OCI-LY1 (cell line): Measurements from ENCODE around the gene PDZD2.

Experiments used
- H2AFZ ChIP-seq: fragments of 200-600 bp; sonication (generic), shearing (Covaris generic); 2 replicates; pipeline ENCODE4 v1.6.0; 2014; ENCODE audit warnings: antibody characterized with exemption, mild to moderate bottlenecking, low read length
- H3F3A ChIP-seq: fragments of 200-600 bp; sonication (generic), shearing (Covaris generic); 2 replicates; pipeline ENCODE4 v1.6.0; 2014; ENCODE audit warnings: mild to moderate bottlenecking, antibody characterized with exemption, low read length, moderate library complexity; ENCODE audit not compliant: insufficient read depth
- H3K27ac ChIP-seq: fragments of 200-600 bp; sonication (generic); 2 replicates; pipeline ENCODE4 v1.5.1; 2014; ENCODE audit warnings: low read length, mixed run types, mild to moderate bottlenecking, low read depth; ENCODE audit not compliant: poor library complexity, severe bottlenecking
- H3K27me3 ChIP-seq: fragments of 200-600 bp; sonication (generic); 2 replicates; pipeline ENCODE4 v1.6.0; 2014; ENCODE audit warnings: antibody characterized with exemption, mild to moderate bottlenecking, low read length, moderate library complexity; ENCODE audit not compliant: insufficient read depth
- H3K36me3 ChIP-seq: fragments of 200-600 bp; sonication (generic); 2 replicates; pipeline ENCODE4 v1.6.1; 2014; ENCODE audit warnings: mild to moderate bottlenecking, antibody characterized with exemption, low read length, moderate library complexity, mixed read lengths; ENCODE audit not compliant: insufficient read depth
- H3K4me1 ChIP-seq: fragments of 200-600 bp; sonication (generic); 2 replicates; pipeline ENCODE4 v1.5.1; 2014; ENCODE audit warnings: mild to moderate bottlenecking, low read length, moderate library complexity; ENCODE audit not compliant: insufficient read depth, severe bottlenecking
- H3K4me2 ChIP-seq: fragments of 200-600 bp; sonication (generic), shearing (Covaris generic); 2 replicates; pipeline ENCODE4 v1.6.1; 2014; ENCODE audit warnings: low read length
- H3K4me3 ChIP-seq: fragments of 200-600 bp; sonication (generic); 2 replicates; pipeline ENCODE4 v1.5.1; 2014; ENCODE audit warnings: low read length, low read depth, mild to moderate bottlenecking, mixed read lengths; ENCODE audit not compliant: poor library complexity, severe bottlenecking
- H3K79me2 ChIP-seq: fragments of 200-600 bp; shearing (Covaris generic); 2 replicates; pipeline ENCODE4 v1.6.1; 2016; ENCODE audit warnings: mixed run types, low read length, mixed read lengths; ENCODE audit not compliant: insufficient read depth
- H3K9ac ChIP-seq: fragments of 200-600 bp; sonication (generic), shearing (Covaris generic); 2 replicates; pipeline ENCODE4 v1.6.1; 2014; ENCODE audit warnings: mild to moderate bottlenecking, low read length, mixed read lengths
- H3K9me2 ChIP-seq: fragments of 200-600 bp; sonication (generic), shearing (Covaris generic); 2 replicates; pipeline ENCODE4 v1.6.1; 2014; ENCODE audit warnings: low read depth, mild to moderate bottlenecking, low read length, mixed read lengths
- H3K9me3 ChIP-seq: fragments of 200-600 bp; shearing (Covaris generic); 2 replicates; pipeline ENCODE4 v1.6.1; 2014; ENCODE audit warnings: low read length, mixed read lengths
- H4K20me1 ChIP-seq: fragments of 200-600 bp; sonication (generic), shearing (Covaris generic); 2 replicates; pipeline ENCODE4 v1.6.0; 2016; ENCODE audit warnings: mild to moderate bottlenecking, low read length; ENCODE audit not compliant: insufficient read depth
- CTCF ChIP-seq: fragments of 200-600 bp; sonication (generic), shearing (Covaris generic); IDR thresholded peaks from 2 replicates; pipeline ENCODE4 v1.5.1; 2017; ENCODE audit warnings: mild to moderate bottlenecking, antibody characterized with exemption, low read length, moderate library complexity, mixed read lengths
- EZH2 ChIP-seq: fragments of 200-600 bp; sonication (generic), shearing (Covaris generic); IDR thresholded peaks from 2 replicates; pipeline ENCODE4 v1.8.0; 2017; ENCODE audit warnings: borderline replicate concordance, mixed run types, mild to moderate bottlenecking, antibody characterized with exemption, low read length, moderate library complexity, mixed read lengths

The PDZD2 gene

GRCh38 chr5:31781772-31782171, 142.8 kb downstream of the PDZD2 start:
- H3K9ac ChIP-seq, result no peak overlapping the region
- no peaks in the 10 kb centered on the region for H3F3A ChIP-seq
- H3K9me2 ChIP-seq, result no peaks in the 10 kb centered on the region
- H2AFZ ChIP-seq, result no peak overlapping the region
- no peak for TF ChIP-seq CTCF
- TF ChIP-seq EZH2, result no peak
- H3K36me3 ChIP-seq, result no peaks in the 10 kb centered on the region
- no peak overlapping the region for H3K4me2 ChIP-seq
- peaks cover 3% of the 10 kb centered on the region; the same call in 1 of the 2 replicates for H3K27me3 ChIP-seq
- no peak overlapping the region for H3K27ac ChIP-seq
- H3K4me1 ChIP-seq, result no peaks in the 10 kb centered on the region
- no peaks in the 10 kb centered on the region for H4K20me1 ChIP-seq
- no peaks in the 10 kb centered on the region for H3K9me3 ChIP-seq
- no peaks in the 10 kb centered on the region for H3K79me2 ChIP-seq
- no peak overlapping the region for H3K4me3 ChIP-seq

- Histone ChIP-seq H3K27me3 (peaks cover 3% of the 10 kb centered on the region; the same call in 1 of the 2 replicates), H2AFZ (no peak overlapping the region), H3K4me3 (no peak overlapping the region)
Measured at GRCh38 chr5:31783086-31783645, 144.2 kb downstream of the PDZD2 start.

GRCh38 chr5:31783731-31784130, 144.8 kb downstream of the PDZD2 start:
- Histone ChIP-seq H3K79me2 (no peaks in the 10 kb centered on the region), H2AFZ (no peak overlapping the region), H3K4me1 (no peaks in the 10 kb centered on the region), H3K4me3 (no peak overlapping the region), H3K4me2 (no peak overlapping the region), H3K9ac (no peak overlapping the region), H3K27me3 (peaks cover 3% of the 10 kb centered on the region; the same call in 1 of the 2 replicates), H4K20me1 (no peaks in the 10 kb centered on the region), H3K27ac (no peak overlapping the region), H3K9me2 (no peaks in the 10 kb centered on the region), H3K36me3 (no peaks in the 10 kb centered on the region), H3F3A (no peaks in the 10 kb centered on the region), H3K9me3 (no peaks in the 10 kb centered on the region)
- no peak for TF ChIP-seq EZH2
- TF ChIP-seq CTCF, result no peak

More at GRCh38 chr5:31783086-31783645, 144.2 kb downstream of the PDZD2 start:
- no peak overlapping the region for H3K4me2 ChIP-seq
- H3F3A ChIP-seq, result no peaks in the 10 kb centered on the region
- no peak overlapping the region for H3K27ac ChIP-seq
- TF ChIP-seq CTCF (no peak), EZH2 (no peak)
- H3K4me1 ChIP-seq, result no peaks in the 10 kb centered on the region
- no peaks in the 10 kb centered on the region for H4K20me1 ChIP-seq
- H3K36me3 ChIP-seq, result no peaks in the 10 kb centered on the region
- H3K79me2 ChIP-seq, result no peaks in the 10 kb centered on the region
- H3K9ac ChIP-seq, result no peak overlapping the region
- no peaks in the 10 kb centered on the region for H3K9me3 ChIP-seq
- H3K9me2 ChIP-seq, result no peaks in the 10 kb centered on the region
